ENCODE measurements around the gene ACAD8. TPM values are rescaled to one million over a fixed set of nuclear protein-coding genes. Genes with fewer than 3 reads are reported as not detected.

The ACAD8 gene
- total RNA-seq, 1 donor from 2014 or later, result 48.0 TPM

DNA sequence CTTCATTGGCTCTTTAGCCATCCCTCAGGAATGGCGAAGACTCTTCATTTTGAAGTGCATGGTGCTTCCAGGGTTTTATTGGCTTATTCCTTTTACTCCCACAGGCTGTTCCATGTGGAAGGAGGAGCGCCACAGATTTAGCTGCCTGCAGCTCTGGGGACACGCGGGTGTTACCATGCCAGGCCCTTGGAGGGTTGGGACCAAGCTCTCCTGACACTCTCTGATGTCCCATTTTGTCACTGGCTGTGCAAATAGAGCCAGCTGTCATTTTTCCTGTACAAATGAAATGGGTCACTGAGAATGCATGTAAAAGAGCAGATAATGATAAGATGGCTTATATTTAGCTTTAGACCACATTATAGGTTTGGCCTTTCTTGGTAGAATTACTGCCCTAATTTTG, 9.5 kb upstream of the ACAD8 start:
- DNase-seq, result no peak
- H3K4me1 Mint-ChIP-seq (ENCODE audit: low read depth, unreplicated experiment), result peaks cover 3% of the 10 kb centered on the region
- H3K4me3 Mint-ChIP-seq (ENCODE audit: unreplicated experiment), result no peak overlapping the region
- peaks cover 3% of the 10 kb centered on the region for H3K36me3 Mint-ChIP-seq (ENCODE audit: unreplicated experiment)
- no peaks in the 10 kb centered on the region for H3K27me3 Mint-ChIP-seq (ENCODE audit: unreplicated experiment)
- TF ChIP-seq, protein P1, sequence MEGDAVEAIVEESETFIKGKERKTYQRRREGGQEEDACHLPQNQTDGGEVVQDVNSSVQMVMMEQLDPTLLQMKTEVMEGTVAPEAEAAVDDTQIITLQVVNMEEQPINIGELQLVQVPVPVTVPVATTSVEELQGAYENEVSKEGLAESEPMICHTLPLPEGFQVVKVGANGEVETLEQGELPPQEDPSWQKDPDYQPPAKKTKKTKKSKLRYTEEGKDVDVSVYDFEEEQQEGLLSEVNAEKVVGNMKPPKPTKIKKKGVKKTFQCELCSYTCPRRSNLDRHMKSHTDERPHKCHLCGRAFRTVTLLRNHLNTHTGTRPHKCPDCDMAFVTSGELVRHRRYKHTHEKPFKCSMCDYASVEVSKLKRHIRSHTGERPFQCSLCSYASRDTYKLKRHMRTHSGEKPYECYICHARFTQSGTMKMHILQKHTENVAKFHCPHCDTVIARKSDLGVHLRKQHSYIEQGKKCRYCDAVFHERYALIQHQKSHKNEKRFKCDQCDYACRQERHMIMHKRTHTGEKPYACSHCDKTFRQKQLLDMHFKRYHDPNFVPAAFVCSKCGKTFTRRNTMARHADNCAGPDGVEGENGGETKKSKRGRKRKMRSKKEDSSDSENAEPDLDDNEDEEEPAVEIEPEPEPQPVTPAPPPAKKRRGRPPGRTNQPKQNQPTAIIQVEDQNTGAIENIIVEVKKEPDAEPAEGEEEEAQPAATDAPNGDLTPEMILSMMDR (IDR thresholded peaks at IDR 0.05; ENCODE audit: partially characterized antibody, unreplicated experiment), result no peak
- no peaks in the 10 kb centered on the region for H3K9me3 Mint-ChIP-seq (ENCODE audit: unreplicated experiment)
- no peak overlapping the region for H3K27ac Mint-ChIP-seq (ENCODE audit: unreplicated experiment)

DNA sequence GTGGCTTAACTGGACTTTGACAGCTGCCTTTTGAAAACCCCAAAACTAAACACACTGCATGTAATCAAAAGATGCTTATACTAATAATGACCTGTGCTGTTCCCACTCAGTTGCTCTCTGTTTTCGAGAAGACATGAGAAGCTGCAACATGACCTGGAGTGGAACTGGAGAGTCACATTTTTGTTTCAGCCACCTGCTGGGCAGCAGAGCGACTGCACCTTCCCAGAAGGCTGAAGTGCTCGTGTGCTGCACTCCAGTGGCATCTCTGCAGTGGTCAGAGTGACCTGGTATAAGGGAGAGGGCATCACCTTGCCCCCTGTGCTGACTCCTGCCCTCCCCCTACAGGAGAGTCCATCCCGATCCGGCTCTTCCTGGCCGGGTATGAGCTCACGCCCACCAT, 8.8 kb upstream of the ACAD8 start:
- Mint-ChIP-seq H3K27ac (ENCODE audit: unreplicated experiment) (no peak overlapping the region), H3K4me1 (ENCODE audit: low read depth, unreplicated experiment) (no peaks in the 10 kb centered on the region), H3K4me3 (ENCODE audit: unreplicated experiment) (no peak overlapping the region), H3K27me3 (ENCODE audit: unreplicated experiment) (no peaks in the 10 kb centered on the region), H3K36me3 (ENCODE audit: unreplicated experiment) (peaks cover 3% of the 10 kb centered on the region), H3K9me3 (ENCODE audit: unreplicated experiment) (peaks cover 2% of the 10 kb centered on the region)
- TF ChIP-seq, protein P1 (IDR thresholded peaks at IDR 0.05; ENCODE audit: partially characterized antibody, unreplicated experiment), result peak; percentile 70
- DNase-seq, result no peak

DNA sequence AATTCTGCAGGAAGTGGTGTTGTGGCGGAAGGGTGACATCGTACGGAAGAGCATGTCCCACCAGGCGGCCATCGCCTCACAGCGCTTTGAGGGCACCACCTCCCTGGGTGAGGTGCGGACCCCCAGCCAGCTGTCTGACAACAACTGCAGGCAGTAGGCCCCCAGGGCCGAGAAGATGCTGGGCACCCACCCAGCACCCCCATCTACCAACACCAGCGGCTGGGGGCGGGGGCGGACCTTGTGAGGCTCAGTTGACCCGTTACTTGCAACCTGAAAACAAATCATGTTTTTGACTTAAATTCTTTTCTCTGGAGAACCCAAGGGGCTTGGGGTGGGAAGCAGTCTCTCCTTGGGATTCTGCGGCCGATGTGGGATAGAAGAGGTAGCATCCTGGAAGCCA, 7.9 kb upstream of the ACAD8 start:
- no peak for DNase-seq
- peaks cover 3% of the 10 kb centered on the region for H3K36me3 Mint-ChIP-seq (ENCODE audit: unreplicated experiment)
- TF ChIP-seq, protein P1 (IDR thresholded peaks at IDR 0.05; ENCODE audit: partially characterized antibody, unreplicated experiment), result no peak
- H3K4me3 Mint-ChIP-seq (ENCODE audit: unreplicated experiment), result no peak overlapping the region
- no peak overlapping the region for H3K27ac Mint-ChIP-seq (ENCODE audit: unreplicated experiment)
- H3K4me1 Mint-ChIP-seq (ENCODE audit: low read depth, unreplicated experiment), result no peaks in the 10 kb centered on the region
- no peaks in the 10 kb centered on the region for H3K27me3 Mint-ChIP-seq (ENCODE audit: unreplicated experiment)
- H3K9me3 Mint-ChIP-seq (ENCODE audit: unreplicated experiment), result peaks cover 2% of the 10 kb centered on the region

DNA sequence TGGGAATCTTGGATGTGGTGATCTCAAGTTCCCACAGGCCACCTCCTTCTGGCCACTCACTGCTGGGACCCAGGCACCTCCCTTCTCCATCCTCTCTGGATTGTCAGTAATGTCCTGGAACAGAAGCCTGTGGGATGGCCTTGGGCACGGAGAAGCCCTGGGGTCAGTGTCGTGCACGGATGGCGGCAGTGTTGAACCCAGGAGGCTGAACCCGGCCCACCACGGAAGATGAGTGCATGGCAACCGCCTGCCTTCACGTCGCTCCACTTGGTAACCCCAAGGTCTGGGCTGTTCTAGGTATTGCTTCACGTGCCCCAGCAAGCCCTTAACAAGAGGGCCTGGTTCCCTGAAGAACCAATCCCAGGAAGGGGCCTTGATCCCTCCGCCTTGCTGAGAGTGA, 7.3 kb upstream of the ACAD8 start:
- Mint-ChIP-seq H3K27ac (ENCODE audit: unreplicated experiment) (no peak overlapping the region), H3K36me3 (ENCODE audit: unreplicated experiment) (peaks cover 3% of the 10 kb centered on the region)
- TF ChIP-seq, protein P1 (IDR thresholded peaks at IDR 0.05; ENCODE audit: partially characterized antibody, unreplicated experiment), result no peak

DNA sequence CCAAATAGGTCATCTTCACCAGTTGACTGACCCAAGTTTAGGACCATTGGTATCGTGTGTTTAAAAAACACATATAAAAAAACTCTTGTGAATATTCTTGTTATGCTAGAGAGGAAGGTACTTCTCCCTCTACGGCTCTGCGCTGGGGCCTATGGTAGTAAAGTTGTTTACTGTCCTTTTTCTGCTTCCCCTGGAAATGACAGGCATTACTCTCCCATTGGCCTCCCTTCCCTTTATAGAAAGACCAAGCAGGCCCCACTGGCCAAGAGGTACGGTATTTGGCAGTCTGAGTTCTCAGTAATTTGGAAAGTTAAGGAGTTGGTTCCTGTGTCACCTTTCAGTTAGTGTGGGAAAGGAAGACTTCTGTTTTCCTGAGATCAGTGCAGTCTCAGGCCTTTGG, 6.7 kb upstream of the ACAD8 start:
- Mint-ChIP-seq H3K27me3 (ENCODE audit: unreplicated experiment) (no peaks in the 10 kb centered on the region), H3K9me3 (ENCODE audit: unreplicated experiment) (peaks cover 2% of the 10 kb centered on the region), H3K27ac (ENCODE audit: unreplicated experiment) (no peak overlapping the region), H3K4me1 (ENCODE audit: low read depth, unreplicated experiment) (peaks cover under 1% of the 10 kb centered on the region), H3K36me3 (ENCODE audit: unreplicated experiment) (peaks cover 3% of the 10 kb centered on the region), H3K4me3 (ENCODE audit: unreplicated experiment) (no peak overlapping the region)
- TF ChIP-seq, protein P1 (IDR thresholded peaks at IDR 0.05; ENCODE audit: partially characterized antibody, unreplicated experiment), result no peak
- DNase-seq, result no peak

More for the DNA sequence above, 7.3 kb upstream of the ACAD8 start:
- Mint-ChIP-seq H3K4me3 (ENCODE audit: unreplicated experiment) (no peak overlapping the region), H3K27me3 (ENCODE audit: unreplicated experiment) (no peaks in the 10 kb centered on the region), H3K9me3 (ENCODE audit: unreplicated experiment) (peaks cover 2% of the 10 kb centered on the region), H3K4me1 (ENCODE audit: low read depth, unreplicated experiment) (no peaks in the 10 kb centered on the region)
- no peak for DNase-seq

All from glutamatergic neuron (in vitro differentiated cells).